NCI-H82 treated with DMSO at 0.1 percent for 48 hours (cell line): ENCODE results near the gene KNTC1.
"Not testable (repeated sequence)": the region's sequence is repeated elsewhere in the genome, so short reads cannot be mapped to it uniquely, and the experiment has no call there.

ENCODE experiments used
- DNase-seq: peaks from one replicate; lab custom pipeline; 2025; ENCODE audit not compliant: unreplicated experiment; lab: John Stamatoyannopoulos, UW

KNTC1 gene, protein sequence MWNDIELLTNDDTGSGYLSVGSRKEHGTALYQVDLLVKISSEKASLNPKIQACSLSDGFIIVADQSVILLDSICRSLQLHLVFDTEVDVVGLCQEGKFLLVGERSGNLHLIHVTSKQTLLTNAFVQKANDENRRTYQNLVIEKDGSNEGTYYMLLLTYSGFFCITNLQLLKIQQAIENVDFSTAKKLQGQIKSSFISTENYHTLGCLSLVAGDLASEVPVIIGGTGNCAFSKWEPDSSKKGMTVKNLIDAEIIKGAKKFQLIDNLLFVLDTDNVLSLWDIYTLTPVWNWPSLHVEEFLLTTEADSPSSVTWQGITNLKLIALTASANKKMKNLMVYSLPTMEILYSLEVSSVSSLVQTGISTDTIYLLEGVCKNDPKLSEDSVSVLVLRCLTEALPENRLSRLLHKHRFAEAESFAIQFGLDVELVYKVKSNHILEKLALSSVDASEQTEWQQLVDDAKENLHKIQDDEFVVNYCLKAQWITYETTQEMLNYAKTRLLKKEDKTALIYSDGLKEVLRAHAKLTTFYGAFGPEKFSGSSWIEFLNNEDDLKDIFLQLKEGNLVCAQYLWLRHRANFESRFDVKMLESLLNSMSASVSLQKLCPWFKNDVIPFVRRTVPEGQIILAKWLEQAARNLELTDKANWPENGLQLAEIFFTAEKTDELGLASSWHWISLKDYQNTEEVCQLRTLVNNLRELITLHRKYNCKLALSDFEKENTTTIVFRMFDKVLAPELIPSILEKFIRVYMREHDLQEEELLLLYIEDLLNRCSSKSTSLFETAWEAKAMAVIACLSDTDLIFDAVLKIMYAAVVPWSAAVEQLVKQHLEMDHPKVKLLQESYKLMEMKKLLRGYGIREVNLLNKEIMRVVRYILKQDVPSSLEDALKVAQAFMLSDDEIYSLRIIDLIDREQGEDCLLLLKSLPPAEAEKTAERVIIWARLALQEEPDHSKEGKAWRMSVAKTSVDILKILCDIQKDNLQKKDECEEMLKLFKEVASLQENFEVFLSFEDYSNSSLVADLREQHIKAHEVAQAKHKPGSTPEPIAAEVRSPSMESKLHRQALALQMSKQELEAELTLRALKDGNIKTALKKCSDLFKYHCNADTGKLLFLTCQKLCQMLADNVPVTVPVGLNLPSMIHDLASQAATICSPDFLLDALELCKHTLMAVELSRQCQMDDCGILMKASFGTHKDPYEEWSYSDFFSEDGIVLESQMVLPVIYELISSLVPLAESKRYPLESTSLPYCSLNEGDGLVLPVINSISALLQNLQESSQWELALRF (N-terminal part only)

DNA sequence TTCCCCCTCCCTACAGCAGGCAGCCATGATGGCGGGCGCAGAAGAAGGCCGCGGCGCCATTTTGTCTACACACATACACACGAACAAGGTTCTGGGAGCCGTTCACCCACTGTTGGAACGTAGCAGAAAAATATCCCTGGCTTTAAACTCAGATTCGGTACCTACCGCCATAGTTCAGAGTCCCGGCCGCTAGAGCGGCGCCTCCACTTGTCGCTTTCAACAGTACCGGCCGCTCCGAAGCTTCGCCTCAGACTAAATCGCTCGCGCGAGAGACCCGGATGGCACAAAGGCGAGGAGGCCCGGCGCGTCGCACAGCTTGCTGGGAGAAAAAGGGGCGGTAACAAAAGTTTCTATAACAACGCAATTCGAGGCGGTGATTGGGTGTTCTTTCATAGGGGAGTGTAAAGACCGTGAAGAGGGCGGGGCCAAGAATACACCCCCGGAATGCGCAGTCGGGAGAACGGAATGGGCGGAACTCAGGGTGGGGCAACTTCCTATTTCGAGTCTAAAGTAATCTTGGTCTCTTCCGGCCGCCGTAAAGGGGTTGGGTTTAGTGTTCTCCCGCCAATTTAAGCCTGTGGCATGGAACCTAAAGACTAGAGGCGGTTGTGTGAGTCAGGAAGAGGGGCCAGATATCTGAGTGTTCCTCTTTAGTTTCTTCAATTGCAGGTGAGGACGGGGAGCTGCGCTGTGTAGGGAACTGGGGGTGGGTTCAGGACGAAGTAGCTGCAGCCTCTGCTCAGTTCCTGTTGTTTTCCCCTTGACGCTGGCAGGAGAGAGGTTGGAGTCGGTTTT, at the start of gene KNTC1, which contains the start of gene RSRC2:
TSS of gene KNTC1 (plus strand) at position 567 of the 795 bp plus-strand sequence. CDS start 2,815 bp downstream, outside the sequence.
TSS of gene RSRC2 (minus strand) at position 254 of the 795 bp plus-strand sequence. CDS start at position 171, 83 bp downstream.
- DNase-seq = peak; percentile 100

DNA sequence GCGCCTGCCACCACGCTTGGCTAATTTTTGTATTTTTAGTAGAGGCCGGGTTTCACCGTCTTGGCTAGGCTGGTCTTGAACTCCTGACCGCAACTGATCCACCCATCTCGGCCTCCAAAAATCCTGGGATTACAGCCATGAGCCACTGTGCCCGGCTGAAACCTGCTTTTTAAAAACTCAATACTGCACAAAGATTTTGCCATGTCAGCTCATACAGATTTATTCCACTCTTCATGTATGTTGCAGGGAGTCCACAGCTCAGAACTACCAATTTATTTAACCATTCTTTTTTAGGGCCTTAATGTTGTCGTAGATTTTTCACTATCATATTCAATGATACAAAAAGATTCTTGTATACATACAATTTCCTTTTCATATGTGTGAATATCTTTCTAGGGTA, 46.3 kb upstream of the KNTC1 start:
- DNase-seq = no peak

DNA sequence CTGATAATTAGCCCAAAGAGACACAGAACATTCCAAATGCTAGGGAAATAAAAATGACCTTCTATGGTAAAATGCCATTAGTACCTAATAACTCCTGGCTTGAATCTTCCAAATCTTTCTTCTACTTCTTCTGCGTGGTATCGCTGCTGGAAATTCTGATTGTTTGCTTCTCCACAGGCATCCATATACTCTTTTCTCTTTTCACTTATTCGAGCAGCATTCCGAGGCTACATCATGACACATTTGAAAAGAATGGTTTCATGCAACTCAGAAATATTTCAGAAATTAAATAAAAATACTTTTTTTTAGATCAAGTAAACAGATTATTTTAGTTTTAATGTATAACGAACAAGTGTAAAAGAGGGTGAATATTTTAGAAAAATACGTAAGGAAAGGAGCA, 45.2 kb upstream of the KNTC1 start:
- no peak for DNase-seq

DNA sequence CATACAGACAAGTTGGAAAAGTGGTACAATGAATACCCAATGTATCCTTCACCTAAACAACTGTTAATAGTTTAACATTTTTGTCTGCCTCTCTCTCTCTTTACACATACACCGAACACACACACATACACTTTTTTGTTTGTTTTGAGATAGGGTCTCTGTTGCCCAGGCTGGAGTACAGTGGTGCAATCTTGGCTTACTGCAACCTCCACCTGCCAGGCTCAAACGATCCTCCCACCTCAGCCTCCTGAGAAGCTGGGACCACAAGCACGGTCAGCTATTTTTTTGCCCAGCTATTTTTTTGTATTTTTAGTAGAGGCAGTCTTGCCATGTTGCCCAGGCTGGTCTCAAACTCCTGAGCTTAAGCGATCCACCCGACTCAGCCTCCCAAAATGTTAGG, 43.1 kb upstream of the KNTC1 start:
- DNase-seq = no peak

DNA sequence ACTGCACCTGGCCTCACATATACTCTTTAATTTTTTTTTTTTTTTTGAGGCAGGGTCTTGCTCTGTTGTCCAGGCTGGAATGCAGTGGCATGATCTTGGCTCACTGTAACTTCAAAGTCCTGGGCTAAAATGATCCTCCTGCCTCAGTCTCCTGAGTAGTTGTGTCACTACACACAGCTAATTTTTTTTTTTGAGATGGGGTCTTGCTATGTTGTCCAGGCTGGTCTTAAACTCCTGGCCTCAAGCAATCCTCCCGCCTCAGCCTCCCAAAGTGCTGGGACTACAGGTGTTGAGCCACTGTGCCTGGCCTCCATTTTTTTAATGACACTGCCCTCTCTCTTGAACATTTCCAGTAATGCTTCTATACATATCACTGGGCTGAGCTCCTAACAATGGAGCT, 42.7 kb upstream of the KNTC1 start:
- not testable (repeated sequence) for DNase-seq

DNA sequence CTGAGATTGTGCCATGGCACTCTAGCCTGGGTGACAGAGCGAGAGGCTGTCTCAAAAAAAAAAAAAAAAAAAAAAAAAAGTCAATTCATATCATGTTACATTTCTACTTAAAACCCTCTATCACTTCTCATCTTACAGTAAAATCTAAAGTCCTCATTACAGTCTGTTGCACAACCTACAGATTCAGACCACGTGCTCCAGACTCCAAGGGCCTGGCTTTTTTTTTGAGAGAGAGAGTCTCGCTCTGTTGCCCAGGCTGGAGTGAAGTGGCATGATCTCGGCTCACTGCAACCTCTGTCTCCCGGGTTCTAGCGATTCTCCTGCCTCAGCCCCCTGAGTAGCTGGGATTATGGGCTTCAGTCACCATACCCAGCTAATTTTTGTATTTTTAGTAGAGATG, 40.7 kb upstream of the KNTC1 start:
- not testable (repeated sequence) for DNase-seq

DNA sequence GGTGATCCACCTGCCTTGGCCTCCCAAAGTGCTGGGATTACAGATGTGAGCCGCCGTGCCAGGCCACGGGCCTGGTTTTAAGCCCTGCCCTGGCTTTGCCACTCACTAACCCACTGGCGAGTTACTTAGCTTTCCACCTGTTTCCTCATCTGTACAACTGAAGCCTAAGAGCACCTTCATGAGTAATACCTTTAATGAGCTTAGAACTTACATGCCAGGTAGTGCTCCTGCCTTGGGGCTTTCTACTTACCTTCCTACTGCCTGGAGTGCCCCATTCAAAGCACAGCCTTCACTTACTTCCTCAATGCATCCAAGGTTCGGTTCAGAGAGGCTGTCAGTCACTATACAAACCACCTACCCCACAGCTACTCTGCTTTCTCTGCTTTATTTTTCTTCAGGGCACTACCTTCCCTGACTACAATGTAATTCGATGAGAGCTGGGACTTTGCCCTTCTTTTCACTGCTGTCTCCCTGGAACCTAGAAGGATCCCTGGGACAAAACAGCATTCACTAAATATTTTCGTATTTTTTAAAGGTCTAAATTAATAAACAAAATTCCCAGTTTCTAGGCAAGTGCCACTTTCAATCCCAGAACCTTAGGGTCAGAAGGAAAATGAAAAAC, 40.1 kb upstream of the KNTC1 start:
- no peak for DNase-seq

DNA sequence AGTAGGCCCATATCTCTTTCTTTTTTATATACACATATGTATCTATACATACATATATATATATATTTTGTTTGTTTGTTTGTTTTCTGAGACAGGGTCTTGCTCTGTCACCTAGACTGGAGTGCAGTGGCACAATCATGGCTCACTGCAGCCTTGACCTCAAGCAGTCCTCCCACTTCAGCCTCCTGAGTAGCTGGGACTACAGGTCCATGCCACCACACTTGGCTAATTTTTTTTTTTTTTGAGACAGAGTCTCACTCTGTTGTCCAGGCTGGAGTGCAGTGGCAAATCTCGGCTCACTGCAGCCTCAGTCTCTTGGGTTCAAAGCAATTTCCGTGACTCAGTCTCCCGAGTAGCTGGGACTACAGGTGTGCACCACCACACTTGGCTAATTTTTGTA, 39.2 kb upstream of the KNTC1 start:
- DNase-seq = not testable (repeated sequence)

DNA sequence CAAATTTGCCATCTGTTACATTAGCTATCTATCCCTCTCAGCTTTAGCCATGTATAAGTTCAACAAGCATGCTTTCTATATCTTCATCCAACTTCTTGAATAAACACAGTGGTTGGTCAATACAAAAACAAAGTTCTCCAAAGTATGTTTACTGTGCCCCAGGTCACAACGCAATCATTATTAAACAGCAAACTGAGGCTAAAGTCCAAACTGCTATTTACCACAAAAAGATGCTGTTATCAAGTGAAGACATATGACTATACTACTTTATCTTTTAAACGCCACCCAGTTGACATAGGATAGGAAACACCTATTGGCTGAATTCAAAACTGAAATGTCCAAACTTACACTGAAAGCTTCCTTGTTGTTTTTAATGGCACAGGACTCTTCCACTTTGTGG, 38.0 kb upstream of the KNTC1 start:
- no peak for DNase-seq

DNA sequence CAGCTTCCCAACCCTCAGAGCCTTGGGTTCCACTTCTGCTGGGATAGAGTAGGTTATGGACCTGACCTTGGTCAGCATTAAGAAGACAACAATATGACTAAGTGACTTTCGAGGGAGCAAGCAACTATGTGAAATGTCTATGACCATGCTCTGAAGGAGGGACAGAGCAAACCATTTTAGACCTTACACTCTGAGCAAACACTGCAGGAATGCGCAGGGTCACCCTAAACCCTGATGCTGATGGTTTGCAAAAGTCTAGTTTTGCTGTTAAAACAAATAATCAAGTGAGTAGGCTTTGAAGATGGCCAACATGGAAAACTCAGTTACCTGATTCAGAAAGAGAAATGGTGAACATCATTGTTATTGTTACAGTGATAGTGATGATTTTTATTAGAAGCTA, 35.1 kb upstream of the KNTC1 start:
- no peak for DNase-seq

DNA sequence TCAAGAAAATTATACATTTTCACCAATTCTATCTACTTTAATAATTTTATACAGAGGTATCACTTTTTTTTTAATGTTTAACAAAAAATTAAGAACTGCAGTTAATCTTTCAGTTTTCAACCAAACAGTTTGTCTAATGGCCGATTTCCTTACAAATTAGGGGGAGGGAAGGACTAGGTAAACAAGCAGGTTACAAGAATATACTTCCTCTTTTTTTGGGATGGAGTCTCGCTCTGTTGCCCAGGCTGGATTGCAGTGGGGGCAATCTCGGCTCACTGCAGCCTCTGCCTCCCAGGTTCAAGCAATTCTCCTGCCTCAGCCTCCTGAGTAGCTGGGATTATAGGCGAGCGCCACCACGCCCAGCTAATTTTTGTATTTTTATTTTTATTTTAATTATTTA, 33.8 kb upstream of the KNTC1 start:
- DNase-seq = not testable (repeated sequence)

DNA sequence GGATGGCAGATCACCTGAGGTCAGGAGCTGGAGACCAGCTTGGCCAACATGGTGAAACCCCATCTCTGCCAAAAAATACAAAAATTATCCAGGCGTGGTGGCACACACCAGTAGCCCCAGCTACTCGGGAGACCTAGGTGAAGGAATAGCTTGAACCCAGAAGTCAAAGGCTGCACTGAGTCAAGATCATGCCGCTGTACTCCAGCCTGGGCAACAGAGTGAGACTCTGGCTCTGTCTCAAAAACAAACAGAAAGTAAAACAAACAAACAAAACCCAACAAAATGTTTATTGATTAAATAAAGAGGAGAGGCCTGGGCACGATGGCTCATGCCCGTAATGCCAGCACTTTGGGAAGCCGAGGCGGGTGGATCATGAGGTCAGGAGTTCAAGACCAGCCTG, 31.8 kb upstream of the KNTC1 start:
- no peak for DNase-seq

DNA sequence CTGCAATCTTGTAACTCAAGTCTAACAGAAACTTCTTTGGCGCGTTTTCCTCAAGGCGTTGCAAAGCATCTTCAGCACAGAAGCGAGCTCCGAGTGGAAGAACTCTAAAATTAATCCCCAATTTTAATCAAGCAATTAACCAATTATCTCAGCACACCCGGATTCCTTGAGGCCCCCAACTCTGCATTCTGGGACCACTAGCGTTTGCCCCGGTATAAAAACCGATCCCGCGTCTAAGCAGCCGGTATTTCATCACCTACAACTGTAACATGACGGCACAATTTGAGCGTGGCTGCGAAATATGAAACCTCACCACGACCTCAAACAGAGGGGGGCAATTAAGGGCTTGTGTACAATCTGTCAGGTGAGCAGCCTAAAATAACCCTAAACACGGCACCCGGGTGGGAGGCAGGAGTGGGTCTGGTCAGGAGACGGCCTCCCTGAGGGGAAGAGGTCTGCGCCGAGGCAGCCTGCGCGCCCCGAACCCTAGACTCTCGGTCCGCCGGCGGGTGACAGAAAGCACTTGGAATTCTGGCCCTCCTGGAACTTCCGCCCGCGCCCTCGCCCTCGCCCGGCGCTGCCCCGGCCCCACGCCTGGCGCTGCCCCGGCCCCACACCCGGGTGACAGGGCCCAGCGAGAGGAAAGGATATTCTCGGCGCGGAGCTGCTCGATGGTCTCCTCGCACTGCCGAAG, 26.9 kb upstream of the KNTC1 start:
- peak; percentile 66 for DNase-seq

DNA sequence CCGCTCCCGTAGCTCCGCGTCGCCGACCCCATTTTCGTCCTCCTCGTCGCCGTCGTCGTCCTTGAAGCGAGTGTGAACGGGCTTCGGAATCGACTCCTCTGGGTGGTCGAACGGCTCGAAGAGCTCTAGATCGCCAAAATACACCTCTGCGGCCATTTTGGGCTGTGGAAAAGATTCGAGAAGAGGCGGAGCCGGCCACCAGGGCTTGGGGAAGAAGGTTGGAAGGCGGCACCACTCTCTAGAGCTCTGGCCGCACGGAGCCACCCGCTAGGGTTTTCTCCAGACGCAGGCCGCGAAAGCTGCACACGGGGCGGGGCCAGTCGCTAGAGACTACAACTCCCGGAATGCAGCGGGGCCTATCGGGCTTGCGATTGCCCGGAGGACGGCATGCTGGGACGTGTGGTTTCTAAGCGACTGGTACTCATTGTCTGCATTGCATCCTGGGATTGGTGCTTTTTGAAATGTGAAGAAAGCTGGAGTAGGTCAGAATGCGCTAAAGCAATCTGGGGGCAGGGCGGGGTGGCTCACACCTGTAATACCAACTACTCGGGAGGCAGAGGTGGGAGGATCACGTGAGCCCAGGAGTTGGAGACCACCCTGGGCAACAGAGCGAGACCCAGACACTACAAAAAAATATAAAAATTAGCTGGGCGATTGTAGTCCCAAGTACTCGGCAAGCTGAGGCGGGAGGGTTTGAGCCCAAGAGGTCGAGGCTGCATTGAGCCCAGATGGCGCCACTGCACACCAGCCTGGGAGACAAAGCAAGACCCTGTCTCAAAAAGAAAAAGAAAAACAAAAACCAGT, 26.2 kb upstream of the KNTC1 start, which contains the start of gene ZCCHC8:
TSS of gene ZCCHC8 (minus strand) at position 248 of the 804 bp plus-strand sequence. CDS start at position 156, 92 bp downstream.
- peak; percentile 100 for DNase-seq

DNA sequence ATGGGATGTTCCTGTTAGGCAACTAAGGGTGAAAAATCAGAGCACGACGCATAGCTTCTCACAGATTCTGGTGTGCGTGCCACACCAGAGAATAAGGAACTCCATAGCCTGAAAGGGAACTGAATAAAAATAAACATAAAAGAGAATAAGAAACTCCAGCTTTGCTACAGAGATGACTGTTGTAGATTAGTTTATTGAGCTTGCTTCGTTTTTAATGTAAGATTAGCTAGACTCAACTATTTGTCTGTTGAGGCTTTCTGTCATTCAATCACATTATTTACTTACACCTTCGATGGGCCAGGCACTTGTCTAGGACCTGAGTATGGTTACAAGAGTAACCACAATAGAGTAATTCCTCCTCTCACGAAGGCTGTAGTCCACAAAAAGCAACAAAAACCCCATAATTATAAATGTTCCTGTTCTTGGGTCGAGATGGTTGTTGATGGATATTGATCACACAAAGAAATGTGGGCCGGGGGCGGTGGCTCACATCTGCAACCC, 25.5 kb upstream of the KNTC1 start:
- no peak for DNase-seq

DNA sequence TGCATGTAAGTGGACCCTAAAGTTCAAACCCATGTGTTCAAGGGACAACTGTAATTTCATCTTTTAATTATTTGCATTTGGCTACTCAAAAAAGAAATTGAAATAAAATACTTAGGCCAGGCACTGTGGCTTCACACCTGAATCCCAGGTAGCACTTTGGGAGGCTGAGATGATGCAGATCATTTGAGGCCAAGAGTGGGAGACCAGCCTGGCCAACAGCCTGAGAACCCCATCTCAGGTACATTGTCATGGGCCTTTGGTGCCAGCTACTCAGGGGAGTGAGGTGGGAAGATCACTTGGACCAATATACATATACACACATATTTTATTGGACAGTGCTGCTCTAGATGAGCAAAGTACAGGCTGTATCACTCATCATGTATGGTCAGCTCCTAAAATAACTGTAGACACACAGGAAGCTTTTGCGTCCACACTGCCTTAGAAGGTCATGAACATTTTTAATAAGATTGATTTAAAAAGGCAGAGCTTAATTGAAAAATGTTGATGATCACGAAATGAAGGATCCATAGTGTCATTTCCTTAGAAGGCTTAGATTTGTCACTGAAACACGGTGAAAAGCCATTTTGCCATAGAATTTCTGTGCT, 23.8 kb upstream of the KNTC1 start:
- DNase-seq = no peak

DNA sequence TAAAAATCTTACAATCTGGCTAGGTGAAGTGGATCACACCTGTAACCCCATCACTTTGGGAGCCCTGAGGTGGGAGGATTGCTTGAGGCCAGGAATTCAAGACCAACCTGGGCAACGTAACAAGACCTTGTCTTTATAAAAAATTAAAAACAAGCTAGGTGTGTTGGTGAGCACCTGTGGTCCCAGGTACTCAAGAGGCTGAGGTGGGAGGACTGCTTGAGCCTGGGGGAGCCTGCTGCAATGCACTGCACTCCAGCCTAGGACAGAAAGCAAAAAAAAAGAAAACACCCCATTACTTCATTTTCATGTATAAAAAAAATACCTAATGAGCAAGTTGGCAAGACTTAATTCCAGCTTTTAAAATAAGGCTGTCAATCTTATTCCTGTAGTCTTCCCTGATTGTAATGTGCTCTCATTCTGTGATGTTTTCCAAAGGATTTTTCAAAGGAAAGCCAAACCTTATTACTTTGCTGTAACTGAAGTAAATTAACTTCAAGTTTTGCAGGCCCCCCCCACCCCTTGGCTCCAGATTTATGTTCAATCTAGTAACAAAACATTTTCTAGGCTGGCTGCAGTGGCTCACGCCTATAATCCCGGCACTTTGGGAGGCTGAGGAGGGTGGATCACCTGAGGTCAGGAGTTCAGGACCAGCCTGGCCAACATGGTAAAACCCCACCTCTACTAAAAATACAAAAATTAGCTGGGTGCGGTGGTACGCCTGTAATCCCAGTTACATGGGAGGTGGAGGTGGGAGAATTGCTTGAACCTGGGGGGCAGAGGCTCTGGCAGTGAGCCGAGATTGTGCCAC, 23.1 kb upstream of the KNTC1 start:
- no peak for DNase-seq
